Panc1 (cell line): ENCODE measurements around the gene PRC1.
"Not testable (repeated sequence)": the region's sequence is repeated elsewhere in the genome, so short reads cannot be mapped to it uniquely, and the experiment has no call there.

Experiments
- TF ChIP-seq, protein P1 (sequence below): fragments of 450-650 bp; IDR thresholded peaks from 2 replicates; pipeline ENCODE4 v1.5.1; 2017; ENCODE audit warnings: mild to moderate bottlenecking
- TF ChIP-seq, protein P2 (sequence below), 2 experiments: IDR thresholded peaks; 2 replicates each; pipeline ENCODE4 v1.6.1; 2011 to 2012; ENCODE audit warnings: low read depth in 2 of 2, control low read depth in 1 of 2, low read length in 1 of 2, mild to moderate bottlenecking in 1 of 2, moderate library complexity in 1 of 2; ENCODE audit not compliant: insufficient read depth in 1 of 2

DNA sequence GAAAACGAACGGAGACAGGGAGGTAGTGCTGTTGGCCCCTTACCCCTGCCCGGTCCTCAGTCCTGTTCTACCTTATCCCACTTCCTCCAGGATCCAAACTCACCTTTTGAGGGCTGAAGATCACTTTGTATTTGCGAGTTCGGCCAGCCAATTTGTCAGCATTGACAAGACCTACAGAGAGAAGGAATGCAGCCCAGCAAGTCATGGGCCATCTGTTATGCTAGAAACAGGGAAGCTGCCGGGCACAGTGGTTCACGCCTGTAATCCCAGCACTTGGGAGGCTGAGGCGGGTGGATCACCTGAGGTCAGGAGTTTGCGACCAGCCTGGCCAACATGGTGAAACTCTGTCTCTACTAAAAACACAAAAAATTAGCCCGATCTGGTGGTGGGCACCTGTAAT, 19.4 kb upstream of the PRC1 start:
- TF ChIP-seq, protein P1, sequence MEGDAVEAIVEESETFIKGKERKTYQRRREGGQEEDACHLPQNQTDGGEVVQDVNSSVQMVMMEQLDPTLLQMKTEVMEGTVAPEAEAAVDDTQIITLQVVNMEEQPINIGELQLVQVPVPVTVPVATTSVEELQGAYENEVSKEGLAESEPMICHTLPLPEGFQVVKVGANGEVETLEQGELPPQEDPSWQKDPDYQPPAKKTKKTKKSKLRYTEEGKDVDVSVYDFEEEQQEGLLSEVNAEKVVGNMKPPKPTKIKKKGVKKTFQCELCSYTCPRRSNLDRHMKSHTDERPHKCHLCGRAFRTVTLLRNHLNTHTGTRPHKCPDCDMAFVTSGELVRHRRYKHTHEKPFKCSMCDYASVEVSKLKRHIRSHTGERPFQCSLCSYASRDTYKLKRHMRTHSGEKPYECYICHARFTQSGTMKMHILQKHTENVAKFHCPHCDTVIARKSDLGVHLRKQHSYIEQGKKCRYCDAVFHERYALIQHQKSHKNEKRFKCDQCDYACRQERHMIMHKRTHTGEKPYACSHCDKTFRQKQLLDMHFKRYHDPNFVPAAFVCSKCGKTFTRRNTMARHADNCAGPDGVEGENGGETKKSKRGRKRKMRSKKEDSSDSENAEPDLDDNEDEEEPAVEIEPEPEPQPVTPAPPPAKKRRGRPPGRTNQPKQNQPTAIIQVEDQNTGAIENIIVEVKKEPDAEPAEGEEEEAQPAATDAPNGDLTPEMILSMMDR: not testable (repeated sequence)
- TF ChIP-seq, protein P2, sequence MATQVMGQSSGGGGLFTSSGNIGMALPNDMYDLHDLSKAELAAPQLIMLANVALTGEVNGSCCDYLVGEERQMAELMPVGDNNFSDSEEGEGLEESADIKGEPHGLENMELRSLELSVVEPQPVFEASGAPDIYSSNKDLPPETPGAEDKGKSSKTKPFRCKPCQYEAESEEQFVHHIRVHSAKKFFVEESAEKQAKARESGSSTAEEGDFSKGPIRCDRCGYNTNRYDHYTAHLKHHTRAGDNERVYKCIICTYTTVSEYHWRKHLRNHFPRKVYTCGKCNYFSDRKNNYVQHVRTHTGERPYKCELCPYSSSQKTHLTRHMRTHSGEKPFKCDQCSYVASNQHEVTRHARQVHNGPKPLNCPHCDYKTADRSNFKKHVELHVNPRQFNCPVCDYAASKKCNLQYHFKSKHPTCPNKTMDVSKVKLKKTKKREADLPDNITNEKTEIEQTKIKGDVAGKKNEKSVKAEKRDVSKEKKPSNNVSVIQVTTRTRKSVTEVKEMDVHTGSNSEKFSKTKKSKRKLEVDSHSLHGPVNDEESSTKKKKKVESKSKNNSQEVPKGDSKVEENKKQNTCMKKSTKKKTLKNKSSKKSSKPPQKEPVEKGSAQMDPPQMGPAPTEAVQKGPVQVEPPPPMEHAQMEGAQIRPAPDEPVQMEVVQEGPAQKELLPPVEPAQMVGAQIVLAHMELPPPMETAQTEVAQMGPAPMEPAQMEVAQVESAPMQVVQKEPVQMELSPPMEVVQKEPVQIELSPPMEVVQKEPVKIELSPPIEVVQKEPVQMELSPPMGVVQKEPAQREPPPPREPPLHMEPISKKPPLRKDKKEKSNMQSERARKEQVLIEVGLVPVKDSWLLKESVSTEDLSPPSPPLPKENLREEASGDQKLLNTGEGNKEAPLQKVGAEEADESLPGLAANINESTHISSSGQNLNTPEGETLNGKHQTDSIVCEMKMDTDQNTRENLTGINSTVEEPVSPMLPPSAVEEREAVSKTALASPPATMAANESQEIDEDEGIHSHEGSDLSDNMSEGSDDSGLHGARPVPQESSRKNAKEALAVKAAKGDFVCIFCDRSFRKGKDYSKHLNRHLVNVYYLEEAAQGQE (IDR thresholded peaks at IDR 0.05; ENCODE audit: insufficient read depth in 1 of 2, low read depth in 2 of 2, low read length in 1 of 2): not testable (repeated sequence)
